Spleen (tissue), 11 donors: ENCODE results near the gene CTNNBL1. TPM values are rescaled to one million over a fixed set of nuclear protein-coding genes. Genes with fewer than 3 reads are reported as not detected.

Source experiments
- DNase-seq: peaks from one replicate; pipeline ENCODE4 v3.0.0-alpha.2; 2020
- H3K27ac ChIP-seq, 8 donors: fragments of 200-600 bp; sonication (generic) in 7 of 8; 1 replicate in 4 of 8; 2 replicates in 4 of 8; pipeline versions ENCODE4 v1.5.0 to v1.8.0; 2016 to 2021; ENCODE audit warnings: inconsistent platforms in 4 of 8, mild to moderate bottlenecking in 4 of 8, moderate library complexity in 1 of 8
- H3K27me3 ChIP-seq, 7 donors: fragments of 200-600 bp; sonication (generic) in 6 of 7; replicated peaks in 1 of 7; 1 replicate in 4 of 7; 2 replicates in 3 of 7; pipeline versions ENCODE4 v1.5.0 to v1.8.0; 2016 to 2021; ENCODE audit warnings: inconsistent platforms in 3 of 7, mild to moderate bottlenecking in 1 of 7
- H3K36me3 ChIP-seq, 6 donors: fragments of 200-600 bp; sonication (generic) in 5 of 6; 1 replicate in 4 of 6; 2 replicates in 2 of 6; pipeline versions ENCODE4 v1.5.0 to v1.8.0; 2016 to 2021; ENCODE audit warnings: inconsistent platforms in 2 of 6
- H3K4me1 ChIP-seq, 6 donors: fragments of 200-600 bp; sonication (generic) in 5 of 6; 1 replicate in 3 of 6; 2 replicates in 3 of 6; pipeline versions ENCODE4 v1.5.0 to v1.8.0; 2016 to 2021; ENCODE audit warnings: inconsistent platforms in 3 of 6
- H3K4me3 ChIP-seq, 8 donors: fragments of 200-600 bp; sonication (generic) in 7 of 8; 1 replicate in 4 of 8; 2 replicates in 4 of 8; pipeline versions ENCODE4 v1.5.0 to v1.8.0; 2016 to 2021; ENCODE audit warnings: inconsistent platforms in 4 of 8, mild to moderate bottlenecking in 4 of 8, moderate library complexity in 2 of 8
- H3K9me3 ChIP-seq, 8 donors: fragments of 200-600 bp; sonication (generic) in 7 of 8; 1 replicate in 4 of 8; 2 replicates in 4 of 8; pipeline versions ENCODE4 v1.5.0 to v1.8.0; 2016 to 2021; ENCODE audit warnings: inconsistent platforms in 4 of 8
- POLR2A ChIP-seq, 3 donors: fragments of 450-650 bp; IDR thresholded peaks; one replicate each; pipeline ENCODE4 v1.5.1; 2017; ENCODE audit warnings: antibody characterized with exemption in 3 of 3, mild to moderate bottlenecking in 1 of 3
- POLR2AphosphoS5 ChIP-seq, 3 donors: sonication (generic); formaldehyde crosslinking; IDR thresholded peaks; one replicate each; pipeline ENCODE4 v1.5.1; 2017; ENCODE audit warnings: antibody characterized with exemption in 3 of 3
- WGBS, 5 donors: extraction: QIAGEN DNeasy Blood & Tissue Kit in 3 of 5; methylation state at CpG; one replicate each; pipeline versions ENCODE4 v1.1.5 to v1.1.7; 2013 to 2018; 5-methylcytosine and 5-hydroxymethylcytosine counted together
- intact Hi-C: fragments of 100-400 bp; cut with DNase I; formaldehyde crosslinking; loops from one replicate; pipeline ENCODE4 v1.15.0; 2023; ENCODE audit warnings: low total_unique reads
- polyA plus RNA-seq, 3 donors: library from polyadenylated mRNA; stranded (reverse); fragments of 200-250 nt; gene quantifications; one replicate each; pipeline ENCODE4 v1.2.1, GENCODE V29; 2013
- total RNA-seq, 7 donors: library from RNA; depleted of rRNA in 3 of 7; stranded (reverse); fragments of >200 nt in 3 of 7; fragmentation: NEBNext Ultra II Directional in 4 of 7; extraction: Animal tissue kit (Norgen Biotek cat#: 25700) in 4 of 7; gene quantifications; one replicate each; pipeline versions ENCODE4 v1.1.0 to v1.2.1, GENCODE V29; 2016 to 2021
- TF ChIP-seq, protein P1 (sequence below), 11 experiments: fragments of 200-600 bp in 7 of 11; fragments of 450-650 bp in 4 of 11; sonication (generic) in 4 of 11; IDR thresholded peaks in 8 of 11; conservative IDR thresholded peaks in 3 of 11; 1 replicate in 7 of 11; 2 replicates in 4 of 11; pipeline versions ENCODE4 v1.4.0 to v1.8.0; 2016 to 2021; ENCODE audit warnings: antibody characterized with exemption in 11 of 11, inconsistent platforms in 4 of 11, mild to moderate bottlenecking in 1 of 11
- donor health status: healthy with polysubstance abuse.
- donor health status: DM: no; HTN: no; CAD: no; lungs with moderate emphysema.
- donor health status: DM: no; HTN: no; CAD: no.
- donor health status: Bipolar disorder and iron deficiency.
- donor health status: healthy.
- donor health status: DM: no; HTN: no; CAD: no.
- donor health status: DM: yes; HTN: yes; CAD: no.

The CTNNBL1 gene
- total and polyA plus RNA-seq, 10 donors, result 46.5 to 135 (median 82.9) TPM

DNA sequence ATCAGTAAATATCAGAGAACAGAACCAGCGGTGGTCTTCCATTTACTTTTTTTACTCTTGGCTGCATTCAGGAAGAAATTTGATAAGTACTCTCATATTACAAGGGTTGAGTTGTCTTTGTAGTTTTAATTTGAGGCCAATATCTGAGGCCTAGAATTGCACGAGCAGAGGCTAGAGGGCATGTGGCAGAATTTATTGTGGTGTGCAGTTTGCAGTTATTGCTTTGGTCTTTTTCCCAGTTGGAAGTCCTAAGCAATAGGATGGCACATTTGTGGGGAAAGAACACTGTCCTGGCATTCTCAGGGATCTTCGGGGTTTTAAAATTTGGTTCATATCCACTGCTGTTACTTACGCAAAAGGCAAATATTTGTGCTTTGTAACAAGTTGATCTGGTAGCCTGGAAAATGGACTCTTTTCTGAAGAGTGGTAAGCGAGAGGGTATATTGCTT lies 66.0 kb downstream of the CTNNBL1 start:
- intact Hi-C loops, result no loop called here
- Histone ChIP-seq H3K4me1 (peaks cover 0 to 8% (median 4%) of the 10 kb centered on the region in 6 donors), H3K36me3 (peaks cover 5 to 94% (median 24%) of the 10 kb centered on the region in 6 donors), H3K27ac (peak overlapping the region in 1 of 8 donors; percentile 27), H3K4me3 (no peak overlapping the region), H3K9me3 (no peaks in the 10 kb centered on the region), H3K27me3 (no peaks in the 10 kb centered on the region)
- WGBS, 5 donors, result 95 to 97% (median 97%) methylated on average over 5 of the region's 5 CpGs
- DNase-seq, result no peak
- TF ChIP-seq, protein P1, sequence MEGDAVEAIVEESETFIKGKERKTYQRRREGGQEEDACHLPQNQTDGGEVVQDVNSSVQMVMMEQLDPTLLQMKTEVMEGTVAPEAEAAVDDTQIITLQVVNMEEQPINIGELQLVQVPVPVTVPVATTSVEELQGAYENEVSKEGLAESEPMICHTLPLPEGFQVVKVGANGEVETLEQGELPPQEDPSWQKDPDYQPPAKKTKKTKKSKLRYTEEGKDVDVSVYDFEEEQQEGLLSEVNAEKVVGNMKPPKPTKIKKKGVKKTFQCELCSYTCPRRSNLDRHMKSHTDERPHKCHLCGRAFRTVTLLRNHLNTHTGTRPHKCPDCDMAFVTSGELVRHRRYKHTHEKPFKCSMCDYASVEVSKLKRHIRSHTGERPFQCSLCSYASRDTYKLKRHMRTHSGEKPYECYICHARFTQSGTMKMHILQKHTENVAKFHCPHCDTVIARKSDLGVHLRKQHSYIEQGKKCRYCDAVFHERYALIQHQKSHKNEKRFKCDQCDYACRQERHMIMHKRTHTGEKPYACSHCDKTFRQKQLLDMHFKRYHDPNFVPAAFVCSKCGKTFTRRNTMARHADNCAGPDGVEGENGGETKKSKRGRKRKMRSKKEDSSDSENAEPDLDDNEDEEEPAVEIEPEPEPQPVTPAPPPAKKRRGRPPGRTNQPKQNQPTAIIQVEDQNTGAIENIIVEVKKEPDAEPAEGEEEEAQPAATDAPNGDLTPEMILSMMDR (IDR thresholded peaks at IDR 0.05 in 8 of 11, conservative IDR thresholded peaks at IDR 0.05 in 3 of 11), result no peak
- TF ChIP-seq POLR2AphosphoS5 (IDR thresholded peaks at IDR 0.05) (no peak), POLR2A (IDR thresholded peaks at IDR 0.05) (no peak)

DNA sequence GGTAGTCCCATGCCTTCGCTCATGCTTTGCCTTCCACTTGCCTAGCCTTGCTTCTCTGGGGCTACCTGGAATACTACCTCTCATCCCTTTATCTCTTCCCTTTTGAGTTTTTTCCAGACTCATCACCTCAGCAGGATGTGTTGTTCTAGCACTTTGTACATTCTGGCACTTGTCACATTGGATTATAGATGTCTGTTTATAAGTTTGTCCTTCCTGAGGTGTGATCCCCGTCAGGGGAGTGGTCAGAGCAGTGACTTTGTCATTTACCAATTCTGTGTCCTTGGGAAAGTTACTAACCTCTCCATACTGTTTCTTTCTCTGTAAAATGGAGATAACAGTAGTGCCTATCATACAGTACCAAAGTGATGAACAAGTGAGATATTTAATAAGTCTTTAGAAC lies 66.5 kb downstream of the CTNNBL1 start:
- DNase-seq, result no peak
- Histone ChIP-seq H3K27me3 (no peaks in the 10 kb centered on the region), H3K27ac (peak overlapping the region in 1 of 8 donors; percentile 27), H3K4me3 (no peak overlapping the region), H3K4me1 (peaks cover 0 to 8% (median 4%) of the 10 kb centered on the region in 6 donors), H3K36me3 (peaks cover 5 to 96% (median 28%) of the 10 kb centered on the region in 6 donors), H3K9me3 (no peaks in the 10 kb centered on the region)
- 85 to 97% (median 89%) methylated on average over 2 of the region's 2 CpGs for WGBS, 5 donors
- intact Hi-C loops, result no loop called here
- TF ChIP-seq POLR2AphosphoS5 (IDR thresholded peaks at IDR 0.05) (no peak), POLR2A (IDR thresholded peaks at IDR 0.05) (no peak)
- TF ChIP-seq, protein P1 (IDR thresholded peaks at IDR 0.05 in 8 of 11, conservative IDR thresholded peaks at IDR 0.05 in 3 of 11), result no peak

DNA sequence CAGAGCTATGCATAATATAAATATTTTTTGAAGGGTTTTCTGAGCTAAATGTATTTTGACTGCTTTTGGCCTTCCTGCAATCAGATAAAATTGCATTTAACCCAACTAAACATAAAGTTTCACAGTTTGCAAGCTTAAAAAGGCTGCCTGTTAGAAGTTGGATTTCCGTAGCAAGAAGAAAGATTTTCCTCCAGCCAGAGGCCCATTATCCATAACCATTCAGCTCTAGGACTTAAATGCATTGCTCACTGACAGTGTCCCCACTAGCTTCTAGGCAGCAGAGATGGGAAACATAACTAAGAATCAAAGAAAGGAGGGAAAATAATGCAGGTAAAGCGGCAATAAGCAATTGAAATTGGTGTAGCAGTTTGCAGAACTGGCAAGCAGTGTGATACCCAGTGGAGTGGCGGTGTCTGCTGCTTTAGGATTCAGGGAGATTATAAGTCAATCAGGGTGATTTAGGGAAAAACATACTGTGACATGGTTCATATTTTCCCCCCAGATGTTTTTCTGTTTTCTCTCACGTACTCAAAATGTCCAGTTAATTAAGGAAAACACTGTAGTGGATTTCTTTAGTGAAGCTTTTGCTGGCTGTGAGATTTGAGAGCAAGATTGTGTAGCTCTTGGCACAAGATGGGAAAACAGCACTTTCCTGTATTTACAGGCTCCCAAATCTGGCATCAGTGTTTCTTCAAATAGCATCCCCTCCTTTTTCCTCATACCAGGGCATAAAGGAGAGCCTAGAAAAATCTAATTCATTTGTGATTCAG lies 69.1 kb downstream of the CTNNBL1 start:
- no peaks in the 10 kb centered on the region for H3K27me3 ChIP-seq
- peaks cover 0 to 97% (median 34%) of the 10 kb centered on the region in 6 donors for H3K36me3 ChIP-seq
- H3K9me3 ChIP-seq, result no peaks in the 10 kb centered on the region
- no peak overlapping the region for H3K27ac ChIP-seq
- no peak for DNase-seq
- intact Hi-C loops, result no loop called here
- TF ChIP-seq POLR2AphosphoS5 (IDR thresholded peaks at IDR 0.05) (no peak), POLR2A (IDR thresholded peaks at IDR 0.05) (no peak)
- TF ChIP-seq, protein P1 (IDR thresholded peaks at IDR 0.05 in 8 of 11, conservative IDR thresholded peaks at IDR 0.05 in 3 of 11), result no peak
- no peak overlapping the region for H3K4me3 ChIP-seq
- 92 to 99% (median 96%) methylated on average over 4 of the region's 4 CpGs for WGBS, 5 donors
- H3K4me1 ChIP-seq, result peaks cover 0 to 5% (median 0%) of the 10 kb centered on the region in 6 donors

DNA sequence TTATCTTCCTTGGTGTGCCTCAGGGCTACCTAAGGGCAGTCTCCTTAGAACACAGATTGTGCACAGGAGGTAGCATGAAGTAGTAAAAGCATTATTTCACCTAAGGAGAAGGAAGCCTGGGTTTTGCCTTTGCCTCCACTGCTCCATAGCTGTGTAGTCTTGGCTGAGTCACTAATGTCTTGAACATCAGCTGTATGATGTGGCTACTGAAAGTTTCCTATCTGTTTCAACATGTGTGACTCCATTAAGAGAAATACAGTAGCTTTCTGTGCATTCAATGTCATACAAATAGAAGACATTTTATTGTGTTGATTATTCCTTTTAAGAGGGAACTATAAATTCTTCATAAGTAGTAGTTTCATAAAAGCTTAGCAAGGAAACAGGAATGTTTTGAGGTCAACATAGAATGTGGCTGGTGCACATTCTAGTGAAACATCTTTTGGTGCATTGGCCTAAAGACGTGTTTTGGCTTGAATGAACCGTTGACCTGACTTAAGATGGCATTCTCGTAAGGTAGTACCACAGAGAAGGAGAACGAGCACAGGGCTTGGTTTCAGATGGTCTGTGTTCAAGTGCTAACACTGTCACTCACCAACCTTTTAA lies 70.6 kb downstream of the CTNNBL1 start:
- intact Hi-C loops, result no loop called here
- no peak for TF ChIP-seq POLR2A (IDR thresholded peaks at IDR 0.05)
- H3K27ac ChIP-seq, result no peak overlapping the region
- no peaks in the 10 kb centered on the region for H3K9me3 ChIP-seq
- H3K36me3 ChIP-seq, result peaks cover 0 to 97% (median 35%) of the 10 kb centered on the region in 6 donors
- peaks cover 0 to 5% (median 0%) of the 10 kb centered on the region in 6 donors for H3K4me1 ChIP-seq
- no peak overlapping the region for H3K4me3 ChIP-seq
- no peaks in the 10 kb centered on the region for H3K27me3 ChIP-seq
- no peak for DNase-seq
- 93 to 99% (median 96%) methylated on average over 4 of the region's 4 CpGs for WGBS, 5 donors
